Measurements from ENCODE around the gene CENPF.

The CENPF gene

GRCh38 chr1:214649607-214650006 lies 46.6 kb downstream of the CENPF start:
- H3K23ac ChIP-seq (ENCODE audit: low read depth, low read length, poor library complexity) = no peak overlapping the region
- WGBS, 2 donors (ENCODE audit: extremely low coverage in 2 of 2, insufficient read length in 2 of 2, insufficient replicate concordance in 1 of 2) = no CpG with 5 or more reads among the region's 2 CpGs
- no peak overlapping the region for H2BK12ac ChIP-seq (ENCODE audit: low read length)
- no peak overlapping the region for H3K27ac ChIP-seq (replicated peaks; ENCODE audit: low read length)
- H3K4me3 ChIP-seq (ENCODE audit: low read length in 2 of 2) = no peak overlapping the region
- H3K27me3 ChIP-seq (ENCODE audit: control insufficient read depth in 3 of 3, insufficient read depth in 3 of 3, low read depth in 1 of 3, low read length in 3 of 3) = no peaks in the 10 kb centered on the region
- H2BK5ac ChIP-seq (ENCODE audit: low read length) = no peak overlapping the region
- H3K9ac ChIP-seq (ENCODE audit: low read depth, low read length, poor library complexity) = no peak overlapping the region
- no peak overlapping the region for H4K91ac ChIP-seq (ENCODE audit: low read depth, low read length, poor library complexity)
- no peak overlapping the region for H3K14ac ChIP-seq (ENCODE audit: low read length)
- no peak overlapping the region for H2AFZ ChIP-seq (ENCODE audit: low read length)
- H3K4me1 ChIP-seq (ENCODE audit: control insufficient read depth in 2 of 2, insufficient read depth in 1 of 2, low read depth in 1 of 2, low read length in 2 of 2) = no peaks in the 10 kb centered on the region
- H3K4me2 ChIP-seq (ENCODE audit: insufficient read depth, low read length, poor library complexity, severe bottlenecking) = no peak overlapping the region
- no peak overlapping the region for H2BK120ac ChIP-seq (ENCODE audit: low read depth, low read length)
- H3K18ac ChIP-seq (ENCODE audit: low read length) = no peak overlapping the region
- DNase-seq (ENCODE audit: low spot score) = no peak
- H3K36me3 ChIP-seq (replicated peaks in 1 of 2; ENCODE audit: control insufficient read depth in 2 of 2, insufficient read depth in 2 of 2, low read length in 2 of 2) = peaks cover 53 to 98% of the 10 kb centered on the region in 2 donors
- H4K8ac ChIP-seq (ENCODE audit: low read depth, low read length) = no peak overlapping the region
- no peak overlapping the region for H2AK5ac ChIP-seq (ENCODE audit: low read depth, low read length)
- H3K79me1 ChIP-seq (ENCODE audit: low read depth, low read length) = no peaks in the 10 kb centered on the region
- H2BK15ac ChIP-seq (ENCODE audit: low read length) = no peak overlapping the region
- peaks cover 0 to 5% of the 10 kb centered on the region in 2 donors for H3K9me3 ChIP-seq (replicated peaks in 1 of 2; ENCODE audit: control insufficient read depth in 2 of 2, insufficient read depth in 1 of 2, low read depth in 1 of 2, low read length in 2 of 2)
- no peak overlapping the region for H3K4ac ChIP-seq (ENCODE audit: low read length)

- H3K79me1 ChIP-seq (ENCODE audit: low read depth, low read length) = no peaks in the 10 kb centered on the region
- no peak overlapping the region for H3K23ac ChIP-seq (ENCODE audit: low read depth, low read length, poor library complexity)
- H3K4me1 ChIP-seq (ENCODE audit: control insufficient read depth in 2 of 2, insufficient read depth in 1 of 2, low read depth in 1 of 2, low read length in 2 of 2) = no peaks in the 10 kb centered on the region
- peaks cover 52 to 98% of the 10 kb centered on the region in 2 donors for H3K36me3 ChIP-seq (replicated peaks in 1 of 2; ENCODE audit: control insufficient read depth in 2 of 2, insufficient read depth in 2 of 2, low read length in 2 of 2)
- no peak overlapping the region for H2BK120ac ChIP-seq (ENCODE audit: low read depth, low read length)
- H2BK15ac ChIP-seq (ENCODE audit: low read length) = no peak overlapping the region
- H3K14ac ChIP-seq (ENCODE audit: low read length) = no peak overlapping the region
- H3K9me3 ChIP-seq (replicated peaks in 1 of 2; ENCODE audit: control insufficient read depth in 2 of 2, insufficient read depth in 1 of 2, low read depth in 1 of 2, low read length in 2 of 2) = no peaks in the 10 kb centered on the region
- no peak for DNase-seq (ENCODE audit: low spot score)
- no peak overlapping the region for H2AFZ ChIP-seq (ENCODE audit: low read length)
- H3K4ac ChIP-seq (ENCODE audit: low read length) = no peak overlapping the region
- WGBS, 2 donors (ENCODE audit: extremely low coverage in 2 of 2, insufficient read length in 2 of 2, insufficient replicate concordance in 1 of 2) = no CpG with 5 or more reads among the region's 4 CpGs
- no peak overlapping the region for H3K18ac ChIP-seq (ENCODE audit: low read length)
- H3K4me2 ChIP-seq (ENCODE audit: insufficient read depth, low read length, poor library complexity, severe bottlenecking) = no peak overlapping the region
- H3K4me3 ChIP-seq (ENCODE audit: low read length in 2 of 2) = no peak overlapping the region
- H3K27ac ChIP-seq (replicated peaks; ENCODE audit: low read length) = no peak overlapping the region
- H3K27me3 ChIP-seq (ENCODE audit: control insufficient read depth in 3 of 3, insufficient read depth in 3 of 3, low read depth in 1 of 3, low read length in 3 of 3) = no peaks in the 10 kb centered on the region
- no peak overlapping the region for H2BK12ac ChIP-seq (ENCODE audit: low read length)
- H4K8ac ChIP-seq (ENCODE audit: low read depth, low read length) = no peak overlapping the region
- no peak overlapping the region for H4K91ac ChIP-seq (ENCODE audit: low read depth, low read length, poor library complexity)
- H3K9ac ChIP-seq (ENCODE audit: low read depth, low read length, poor library complexity) = no peak overlapping the region
- no peak overlapping the region for H2AK5ac ChIP-seq (ENCODE audit: low read depth, low read length)
- no peak overlapping the region for H2BK5ac ChIP-seq (ENCODE audit: low read length)
Observed at GRCh38 chr1:214650664-214651063, 47.7 kb downstream of the CENPF start.

- Histone ChIP-seq H2BK12ac (ENCODE audit: low read length) (no peak overlapping the region), H3K4me2 (ENCODE audit: insufficient read depth, low read length, poor library complexity, severe bottlenecking) (no peak overlapping the region), H3K14ac (ENCODE audit: low read length) (no peak overlapping the region), H3K27me3 (ENCODE audit: control insufficient read depth in 3 of 3, insufficient read depth in 3 of 3, low read depth in 1 of 3, low read length in 3 of 3) (no peaks in the 10 kb centered on the region), H3K27ac (replicated peaks; ENCODE audit: low read length) (no peak overlapping the region), H3K23ac (ENCODE audit: low read depth, low read length, poor library complexity) (no peak overlapping the region), H3K79me1 (ENCODE audit: low read depth, low read length) (no peaks in the 10 kb centered on the region), H4K91ac (ENCODE audit: low read depth, low read length, poor library complexity) (no peak overlapping the region), H3K18ac (ENCODE audit: low read length) (no peak overlapping the region), H2AK5ac (ENCODE audit: low read depth, low read length) (no peak overlapping the region), H2BK15ac (ENCODE audit: low read length) (no peak overlapping the region), H3K36me3 (replicated peaks in 1 of 2; ENCODE audit: control insufficient read depth in 2 of 2, insufficient read depth in 2 of 2, low read length in 2 of 2) (peaks cover 47 to 99% of the 10 kb centered on the region in 2 donors), H3K4me1 (ENCODE audit: control insufficient read depth in 2 of 2, insufficient read depth in 1 of 2, low read depth in 1 of 2, low read length in 2 of 2) (peaks cover 0 to 2% of the 10 kb centered on the region in 2 donors), H2AFZ (ENCODE audit: low read length) (no peak overlapping the region), H2BK120ac (ENCODE audit: low read depth, low read length) (no peak overlapping the region), H3K9me3 (replicated peaks in 1 of 2; ENCODE audit: control insufficient read depth in 2 of 2, insufficient read depth in 1 of 2, low read depth in 1 of 2, low read length in 2 of 2) (no peaks in the 10 kb centered on the region), H2BK5ac (ENCODE audit: low read length) (no peak overlapping the region), H4K8ac (ENCODE audit: low read depth, low read length) (no peak overlapping the region), H3K4me3 (ENCODE audit: low read length in 2 of 2) (no peak overlapping the region), H3K9ac (ENCODE audit: low read depth, low read length, poor library complexity) (no peak overlapping the region), H3K4ac (ENCODE audit: low read length) (no peak overlapping the region)
- no peak for DNase-seq (ENCODE audit: low spot score)
- no CpG with 5 or more reads among the region's 2 CpGs for WGBS, 2 donors (ENCODE audit: extremely low coverage in 2 of 2, insufficient read length in 2 of 2, insufficient replicate concordance in 1 of 2)
Observed at GRCh38 chr1:214657299-214657698, 54.3 kb downstream of the CENPF start.

GRCh38 chr1:214658175-214658574 lies 55.2 kb downstream of the CENPF start:
- Histone ChIP-seq H3K23ac (ENCODE audit: low read depth, low read length, poor library complexity) (no peak overlapping the region), H3K4me3 (ENCODE audit: low read length in 2 of 2) (no peak overlapping the region), H3K27ac (replicated peaks; ENCODE audit: low read length) (no peak overlapping the region), H3K18ac (ENCODE audit: low read length) (no peak overlapping the region), H2BK15ac (ENCODE audit: low read length) (no peak overlapping the region), H3K9me3 (replicated peaks in 1 of 2; ENCODE audit: control insufficient read depth in 2 of 2, insufficient read depth in 1 of 2, low read depth in 1 of 2, low read length in 2 of 2) (no peaks in the 10 kb centered on the region), H2BK12ac (ENCODE audit: low read length) (no peak overlapping the region), H3K14ac (ENCODE audit: low read length) (no peak overlapping the region), H3K79me1 (ENCODE audit: low read depth, low read length) (no peaks in the 10 kb centered on the region), H3K36me3 (replicated peaks in 1 of 2; ENCODE audit: control insufficient read depth in 2 of 2, insufficient read depth in 2 of 2, low read length in 2 of 2) (peaks cover 46 to 100% of the 10 kb centered on the region in 2 donors), H2BK120ac (ENCODE audit: low read depth, low read length) (no peak overlapping the region), H3K4me2 (ENCODE audit: insufficient read depth, low read length, poor library complexity, severe bottlenecking) (no peak overlapping the region), H3K9ac (ENCODE audit: low read depth, low read length, poor library complexity) (no peak overlapping the region), H2AFZ (ENCODE audit: low read length) (no peak overlapping the region), H3K4me1 (ENCODE audit: control insufficient read depth in 2 of 2, insufficient read depth in 1 of 2, low read depth in 1 of 2, low read length in 2 of 2) (peaks cover 0 to 2% of the 10 kb centered on the region in 2 donors), H3K4ac (ENCODE audit: low read length) (no peak overlapping the region), H4K91ac (ENCODE audit: low read depth, low read length, poor library complexity) (no peak overlapping the region), H3K27me3 (ENCODE audit: control insufficient read depth in 3 of 3, insufficient read depth in 3 of 3, low read depth in 1 of 3, low read length in 3 of 3) (no peaks in the 10 kb centered on the region), H2BK5ac (ENCODE audit: low read length) (no peak overlapping the region), H4K8ac (ENCODE audit: low read depth, low read length) (no peak overlapping the region), H2AK5ac (ENCODE audit: low read depth, low read length) (no peak overlapping the region)
- DNase-seq (ENCODE audit: low spot score) = no peak
- no CpG with 5 or more reads among the region's 1 CpG for WGBS, 2 donors (ENCODE audit: extremely low coverage in 2 of 2, insufficient read length in 2 of 2, insufficient replicate concordance in 1 of 2)

All from neuronal stem cell (in vitro differentiated cells).